H1 (cell line): Measurements from ENCODE around the gene RYR3.

Experiments used
- EZH2 ChIP-seq: fragments of 200-600 bp; sonication (generic); IDR thresholded peaks from 2 replicates; pipeline ENCODE4 v1.7.1; 2012; ENCODE audit warnings: low read depth, mild to moderate bottlenecking, moderate library complexity, low read length, inconsistent platforms; ENCODE audit not compliant: severe bottlenecking
- HDAC2 ChIP-seq, 2 experiments: fragments of 300-600 bp in 1 of 2; sonication (generic) in 1 of 2; IDR thresholded peaks; 2 replicates each; pipeline ENCODE4 v1.6.1; 2011 to 2012; ENCODE audit warnings: low read depth in 2 of 2, low read length in 2 of 2, mild to moderate bottlenecking in 2 of 2, moderate library complexity in 2 of 2, borderline replicate concordance in 1 of 2, inconsistent platforms in 1 of 2
- JUND ChIP-seq: IDR thresholded peaks from 2 replicates; pipeline ENCODE4 v1.6.1; 2011; ENCODE audit warnings: mild to moderate bottlenecking, improper control_type of control experiment, low read length
- POLR2A ChIP-seq, 2 experiments: IDR thresholded peaks; 1 replicate in 1 of 2; 2 replicates in 1 of 2; pipeline ENCODE4 v1.6.1; 2011; ENCODE audit warnings: low read depth in 2 of 2, low read length in 2 of 2, mild to moderate bottlenecking in 2 of 2; ENCODE audit errors: control extremely low read depth in 1 of 2
- POLR2AphosphoS5 ChIP-seq: IDR thresholded peaks from 2 replicates; pipeline ENCODE4 v1.6.1; 2011; ENCODE audit warnings: low read depth, low read length
- RAD21 ChIP-seq, 2 experiments: IDR thresholded peaks in 1 of 2; conservative IDR thresholded peaks in 1 of 2; 2 replicates each; pipeline ENCODE4 v1.6.1; 2011; ENCODE audit warnings: low read depth in 2 of 2, low read length in 2 of 2, improper control_type of control experiment in 1 of 2, inconsistent platforms in 1 of 2, mild to moderate bottlenecking in 1 of 2, moderate library complexity in 1 of 2
- SAP30 ChIP-seq: fragments of 300-600 bp; sonication (generic); IDR thresholded peaks from 2 replicates; pipeline ENCODE4 v1.7.1; 2012; ENCODE audit warnings: low read length, moderate library complexity, mild to moderate bottlenecking, inconsistent platforms; ENCODE audit not compliant: insufficient read depth, insufficient replicate concordance
- SP1 ChIP-seq: IDR thresholded peaks from 2 replicates; pipeline ENCODE4 v1.6.1; 2011; ENCODE audit warnings: low read depth, low read length
- SP2 ChIP-seq: IDR thresholded peaks from 2 replicates; pipeline ENCODE4 v1.6.1; 2012; ENCODE audit warnings: mild to moderate bottlenecking, low read length, inconsistent platforms
- TAF1 ChIP-seq: IDR thresholded peaks from 2 replicates; pipeline ENCODE4 v1.6.1; 2011; ENCODE audit warnings: mild to moderate bottlenecking, low read depth, low read length
- TBP ChIP-seq: IDR thresholded peaks from 2 replicates; pipeline ENCODE4 v1.6.1; 2011; ENCODE audit warnings: low read depth, low read length, improper control_type of control experiment
- TCF12 ChIP-seq: IDR thresholded peaks from 2 replicates; pipeline ENCODE4 v1.6.1; 2011; ENCODE audit warnings: low read depth, mild to moderate bottlenecking, low read length
- TF ChIP-seq, protein P1 (sequence below), 3 experiments: IDR thresholded peaks; 1 replicate in 2 of 3; 2 replicates in 1 of 3; pipeline versions ENCODE4 v1.5.1 to v1.6.1; 2011; ENCODE audit warnings: low read length in 3 of 3, mild to moderate bottlenecking in 3 of 3, inconsistent platforms in 2 of 3, low read depth in 1 of 3, moderate library complexity in 1 of 3; ENCODE audit not compliant: insufficient read depth in 1 of 3; ENCODE audit errors: control extremely low read depth in 1 of 3
- TF ChIP-seq, protein P2 (sequence below): IDR thresholded peaks from 2 replicates; pipeline ENCODE4 v1.6.1; 2012; ENCODE audit warnings: inconsistent platforms

DNA sequence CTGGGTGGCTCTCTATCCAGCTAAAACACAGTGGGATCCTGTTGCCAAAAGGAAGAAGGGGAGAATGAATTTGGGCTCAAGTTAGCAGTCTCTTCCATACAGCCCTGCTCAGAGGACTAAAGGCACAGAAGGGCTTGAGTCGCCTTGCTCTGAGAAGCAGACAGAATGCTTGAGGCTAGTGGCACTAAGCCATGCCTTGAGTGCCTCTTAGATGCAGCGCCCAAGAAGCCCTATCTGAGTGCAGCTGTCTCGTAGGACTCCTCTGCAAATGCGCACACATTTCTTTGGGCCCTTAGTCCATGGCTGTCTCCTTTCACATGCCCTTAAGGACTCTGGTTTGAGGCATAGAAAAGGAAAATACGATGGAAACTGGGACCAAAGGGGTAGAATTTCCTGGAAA lies 446.2 kb downstream of the RYR3 start:
- TF ChIP-seq, protein P1, sequence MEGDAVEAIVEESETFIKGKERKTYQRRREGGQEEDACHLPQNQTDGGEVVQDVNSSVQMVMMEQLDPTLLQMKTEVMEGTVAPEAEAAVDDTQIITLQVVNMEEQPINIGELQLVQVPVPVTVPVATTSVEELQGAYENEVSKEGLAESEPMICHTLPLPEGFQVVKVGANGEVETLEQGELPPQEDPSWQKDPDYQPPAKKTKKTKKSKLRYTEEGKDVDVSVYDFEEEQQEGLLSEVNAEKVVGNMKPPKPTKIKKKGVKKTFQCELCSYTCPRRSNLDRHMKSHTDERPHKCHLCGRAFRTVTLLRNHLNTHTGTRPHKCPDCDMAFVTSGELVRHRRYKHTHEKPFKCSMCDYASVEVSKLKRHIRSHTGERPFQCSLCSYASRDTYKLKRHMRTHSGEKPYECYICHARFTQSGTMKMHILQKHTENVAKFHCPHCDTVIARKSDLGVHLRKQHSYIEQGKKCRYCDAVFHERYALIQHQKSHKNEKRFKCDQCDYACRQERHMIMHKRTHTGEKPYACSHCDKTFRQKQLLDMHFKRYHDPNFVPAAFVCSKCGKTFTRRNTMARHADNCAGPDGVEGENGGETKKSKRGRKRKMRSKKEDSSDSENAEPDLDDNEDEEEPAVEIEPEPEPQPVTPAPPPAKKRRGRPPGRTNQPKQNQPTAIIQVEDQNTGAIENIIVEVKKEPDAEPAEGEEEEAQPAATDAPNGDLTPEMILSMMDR (IDR thresholded peaks at IDR 0.05; ENCODE audit: control extremely low read depth in 1 of 3, insufficient read depth in 1 of 3, low read depth in 1 of 3, low read length in 3 of 3), result no peak
- TF ChIP-seq TBP (no peak), POLR2AphosphoS5 (no peak), RAD21 (IDR thresholded peaks at IDR 0.05 in 1 of 2, conservative IDR thresholded peaks at IDR 0.05 in 1 of 2; ENCODE audit: low read depth in 2 of 2, low read length in 2 of 2) (no peak), JUND (no peak), TCF12 (no peak), TAF1 (no peak), SP1 (no peak), EZH2 (no peak), SAP30 (no peak), SP2 (no peak), POLR2A (IDR thresholded peaks at IDR 0.05; ENCODE audit: control extremely low read depth in 1 of 2, low read depth in 2 of 2, low read length in 2 of 2) (no peak), HDAC2 (IDR thresholded peaks at IDR 0.05; ENCODE audit: borderline replicate concordance in 1 of 2, low read depth in 2 of 2, low read length in 2 of 2) (no peak)
- TF ChIP-seq, protein P2, sequence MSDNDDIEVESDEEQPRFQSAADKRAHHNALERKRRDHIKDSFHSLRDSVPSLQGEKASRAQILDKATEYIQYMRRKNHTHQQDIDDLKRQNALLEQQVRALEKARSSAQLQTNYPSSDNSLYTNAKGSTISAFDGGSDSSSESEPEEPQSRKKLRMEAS, result no peak
